NCI-H146 treated with DMSO at 0.1 percent for 48 hours (cell line): ENCODE measurements around the gene KRT14.
"Not testable (repeated sequence)": the region's sequence is repeated elsewhere in the genome, so short reads cannot be mapped to it uniquely, and the experiment has no call there.

ENCODE experiments used
- DNase-seq: peaks from one replicate; lab custom pipeline; 2025; ENCODE audit not compliant: unreplicated experiment; lab: John Stamatoyannopoulos, UW

Gene KRT14

GRCh38 chr17:41548844-41549595 lies 37.7 kb downstream of the KRT14 start:
- peak; percentile 60 for DNase-seq

- DNase-seq: no peak
These were observed 38.5 kb downstream of the KRT14 start for GRCh38 chr17:41547921-41548843.

GRCh38 chr17:41547378-41547841 lies 39.3 kb downstream of the KRT14 start:
- peak; percentile 11 for DNase-seq

- DNase-seq: no peak
These were observed 39.9 kb downstream of the KRT14 start for GRCh38 chr17:41546819-41547218.

GRCh38 chr17:41545829-41546410 lies 40.8 kb downstream of the KRT14 start:
- DNase-seq: no peak

GRCh38 chr17:41544935-41545334 lies 41.8 kb downstream of the KRT14 start:
- DNase-seq: no peak

- no peak for DNase-seq
These were observed 42.2 kb downstream of the KRT14 start for GRCh38 chr17:41544491-41544892.

GRCh38 chr17:41542786-41543185 lies 43.9 kb downstream of the KRT14 start:
- DNase-seq: not testable (repeated sequence)

GRCh38 chr17:41542357-41542756 lies 44.3 kb downstream of the KRT14 start:
- no peak for DNase-seq

- DNase-seq: peak; percentile 73
These were observed 45.6 kb downstream of the KRT14 start for GRCh38 chr17:41540921-41541625.

- peak; percentile 64 for DNase-seq
These were observed 46.6 kb downstream of the KRT14 start for GRCh38 chr17:41539979-41540701.

- no peak for DNase-seq
These were observed 47.6 kb downstream of the KRT14 start for GRCh38 chr17:41539071-41539492.

- DNase-seq: no peak
These were observed 48.1 kb downstream of the KRT14 start for GRCh38 chr17:41538565-41538991.

GRCh38 chr17:41537990-41538389 lies 48.7 kb downstream of the KRT14 start:
- DNase-seq: no peak

GRCh38 chr17:41537614-41537954 lies 49.1 kb downstream of the KRT14 start:
- no peak for DNase-seq

GRCh38 chr17:41536741-41537613 lies 49.7 kb downstream of the KRT14 start:
- DNase-seq: no peak

- no peak for DNase-seq
These were observed 50.8 kb downstream of the KRT14 start for GRCh38 chr17:41535764-41536481.

GRCh38 chr17:41534899-41535546 lies 51.7 kb downstream of the KRT14 start:
- DNase-seq: no peak
